Measurements from ENCODE around the gene CYBA. TPM values are rescaled to one million over a fixed set of nuclear protein-coding genes. Genes with fewer than 3 reads are reported as not detected.
A peak's percentile ranks its signal among the peaks of the same experiment; 100 is the strongest.

CYBA gene
- polyA plus RNA-seq, 3 donors, result 1,168 to 2,376 (median 2,092) TPM

DNA sequence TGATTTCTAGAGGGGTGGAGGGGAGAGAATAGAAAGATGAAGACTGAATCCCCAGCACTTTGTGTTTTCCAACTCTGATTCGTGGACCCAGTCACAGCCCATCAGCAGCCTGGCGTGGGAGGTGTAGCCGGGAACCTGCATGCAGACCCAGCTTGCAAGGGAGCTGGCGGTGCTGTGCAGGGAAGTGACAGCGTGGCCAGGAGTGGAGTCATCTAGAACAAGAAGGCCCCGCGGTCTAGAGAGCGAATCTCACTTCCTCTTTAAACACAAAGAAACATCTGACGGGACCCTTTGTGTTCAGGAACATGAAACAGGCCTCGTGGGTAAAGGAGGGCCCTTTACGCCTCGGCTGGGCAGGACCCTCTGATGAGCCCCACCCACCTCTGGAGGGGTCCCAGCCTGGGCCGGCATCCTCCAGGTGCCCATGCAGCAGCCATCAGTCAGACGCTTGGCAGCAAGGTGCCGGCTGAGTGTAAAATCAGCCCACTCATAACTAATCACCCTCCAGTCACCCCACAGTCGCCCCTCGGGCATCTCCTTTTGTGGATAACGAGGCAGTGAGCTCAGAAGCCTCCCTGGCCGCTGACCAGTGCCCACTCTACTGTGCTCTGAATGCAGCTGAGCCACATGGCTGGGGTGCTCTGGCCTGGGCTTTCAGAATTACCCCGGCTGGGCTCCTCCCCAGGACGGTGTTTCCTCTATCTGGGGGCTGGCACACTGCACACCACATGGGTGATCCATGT lies 31.0 kb upstream of the CYBA start:
- 13% methylated on average over 20 of the region's 21 CpGs for WGBS (ENCODE audit: insufficient coverage)
- H3K4me1 Mint-ChIP-seq, result peaks cover 53% of the 10 kb centered on the region
- H3K27ac Mint-ChIP-seq, result peak overlapping the region; percentile 93 to 96 (median 95)
- TF ChIP-seq, protein P1, sequence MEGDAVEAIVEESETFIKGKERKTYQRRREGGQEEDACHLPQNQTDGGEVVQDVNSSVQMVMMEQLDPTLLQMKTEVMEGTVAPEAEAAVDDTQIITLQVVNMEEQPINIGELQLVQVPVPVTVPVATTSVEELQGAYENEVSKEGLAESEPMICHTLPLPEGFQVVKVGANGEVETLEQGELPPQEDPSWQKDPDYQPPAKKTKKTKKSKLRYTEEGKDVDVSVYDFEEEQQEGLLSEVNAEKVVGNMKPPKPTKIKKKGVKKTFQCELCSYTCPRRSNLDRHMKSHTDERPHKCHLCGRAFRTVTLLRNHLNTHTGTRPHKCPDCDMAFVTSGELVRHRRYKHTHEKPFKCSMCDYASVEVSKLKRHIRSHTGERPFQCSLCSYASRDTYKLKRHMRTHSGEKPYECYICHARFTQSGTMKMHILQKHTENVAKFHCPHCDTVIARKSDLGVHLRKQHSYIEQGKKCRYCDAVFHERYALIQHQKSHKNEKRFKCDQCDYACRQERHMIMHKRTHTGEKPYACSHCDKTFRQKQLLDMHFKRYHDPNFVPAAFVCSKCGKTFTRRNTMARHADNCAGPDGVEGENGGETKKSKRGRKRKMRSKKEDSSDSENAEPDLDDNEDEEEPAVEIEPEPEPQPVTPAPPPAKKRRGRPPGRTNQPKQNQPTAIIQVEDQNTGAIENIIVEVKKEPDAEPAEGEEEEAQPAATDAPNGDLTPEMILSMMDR (IDR thresholded peaks at IDR 0.05), result no peak
- intact Hi-C loops (cut with micrococcal nuclease), result loop anchor here (1.0 to 10.0 kb wide), 3 partner anchors 19 to 87 kb away; partner anchors contain the start of gene IL17C (in 1 of the 2)
- Histone ChIP-seq H3K4me3 (replicated peaks in 1 of 3; ENCODE audit: low read depth in 2 of 3, low read length in 3 of 3) (peak overlapping the region in 1 of 3 experiments; percentile 66), H3K9ac (ENCODE audit: insufficient read depth, low read length, poor library complexity, severe bottlenecking) (peak overlapping the region; percentile 66), H3K27me3 (ENCODE audit: control insufficient read depth in 2 of 2, insufficient read depth in 2 of 2, low read length in 2 of 2) (no peaks in the 10 kb centered on the region), H3K4me1 (ENCODE audit: control insufficient read depth in 1 of 2, insufficient read depth in 2 of 2, low read length in 2 of 2) (peaks cover 62 to 69% of the 10 kb centered on the region in 2 donors), H2AFZ (ENCODE audit: insufficient read depth, low read depth, low read length, poor library complexity, severe bottlenecking) (peak overlapping the region; percentile 60), H3K36me3 (replicated peaks in 1 of 2; ENCODE audit: control insufficient read depth in 1 of 2, insufficient read depth in 2 of 2, low read length in 2 of 2) (peaks cover 25 to 32% of the 10 kb centered on the region in 2 donors), H3K9me3 (replicated peaks in 1 of 2; ENCODE audit: control insufficient read depth in 1 of 2, insufficient read depth in 1 of 2, low read length in 2 of 2) (no peaks in the 10 kb centered on the region), H3K4me2 (replicated peaks; ENCODE audit: extremely low read depth, low read length, poor library complexity, severe bottlenecking) (peak overlapping the region; percentile 67), H3K79me2 (ENCODE audit: insufficient read depth, low read length) (peaks cover 22% of the 10 kb centered on the region), H3K27ac (ENCODE audit: low read depth in 1 of 2, low read length in 2 of 2) (peak overlapping the region; percentile 80 to 91), H4K20me1 (ENCODE audit: insufficient read depth, low read length) (peaks cover 2% of the 10 kb centered on the region)
- H3K36me3 Mint-ChIP-seq, result peaks cover 29 to 50% of the 10 kb centered on the region in 2 donors
- peak overlapping the region; percentile 56 to 84 for H3K4me3 Mint-ChIP-seq
- H3K9me3 Mint-ChIP-seq, result no peaks in the 10 kb centered on the region
- DNase-seq, result peak; percentile 88 to 93 (median 93)
- H3K27me3 Mint-ChIP-seq (ENCODE audit: low read depth in 3 of 3), result peaks cover 0 to 2% (median 2%) of the 10 kb centered on the region in 3 donors

DNA sequence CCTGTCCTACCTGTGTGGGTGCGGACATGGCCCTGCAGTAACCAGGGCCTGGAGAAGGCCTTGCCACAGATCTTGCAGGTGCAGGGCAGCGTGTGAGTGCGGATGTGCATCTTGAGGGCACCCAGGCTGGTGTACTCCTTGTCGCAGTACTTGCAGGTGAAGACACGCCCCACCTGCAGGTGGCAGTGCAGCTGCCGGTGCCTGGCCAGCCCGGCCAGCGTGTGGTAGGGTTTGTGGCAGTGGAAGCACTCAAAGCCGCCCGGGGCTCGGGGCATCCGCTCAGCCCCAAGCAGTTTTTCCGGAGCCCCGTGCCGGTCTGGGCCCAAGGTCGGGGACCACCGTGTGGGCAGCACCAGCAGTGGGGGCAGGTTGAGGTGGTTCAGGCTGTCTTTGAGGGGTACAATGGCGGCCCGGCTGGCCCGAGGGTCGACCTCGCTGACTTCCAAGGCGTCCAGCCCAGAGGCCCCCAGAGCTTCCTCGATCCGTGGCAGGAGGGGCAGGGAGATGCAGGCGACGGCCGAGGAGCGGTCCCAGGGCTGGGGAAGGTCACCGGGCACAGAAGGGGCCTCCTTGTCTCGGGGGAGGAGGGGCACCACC lies 30.3 kb upstream of the CYBA start:
- H3K9me3 Mint-ChIP-seq, result no peaks in the 10 kb centered on the region
- Histone ChIP-seq H4K20me1 (ENCODE audit: insufficient read depth, low read length) (peaks cover 3% of the 10 kb centered on the region), H3K4me2 (replicated peaks; ENCODE audit: extremely low read depth, low read length, poor library complexity, severe bottlenecking) (peak overlapping the region; percentile 67), H3K27ac (ENCODE audit: low read depth in 1 of 2, low read length in 2 of 2) (peak overlapping the region; percentile 80 to 91), H3K27me3 (ENCODE audit: control insufficient read depth in 2 of 2, insufficient read depth in 2 of 2, low read length in 2 of 2) (no peaks in the 10 kb centered on the region), H3K4me3 (replicated peaks in 1 of 3; ENCODE audit: low read depth in 2 of 3, low read length in 3 of 3) (peak overlapping the region in 1 of 3 experiments; percentile 66), H3K9ac (ENCODE audit: insufficient read depth, low read length, poor library complexity, severe bottlenecking) (no peak overlapping the region), H3K36me3 (replicated peaks in 1 of 2; ENCODE audit: control insufficient read depth in 1 of 2, insufficient read depth in 2 of 2, low read length in 2 of 2) (peaks cover 32 to 38% of the 10 kb centered on the region in 2 donors), H3K4me1 (ENCODE audit: control insufficient read depth in 1 of 2, insufficient read depth in 2 of 2, low read length in 2 of 2) (peaks cover 58 to 63% of the 10 kb centered on the region in 2 donors), H3K9me3 (replicated peaks in 1 of 2; ENCODE audit: control insufficient read depth in 1 of 2, insufficient read depth in 1 of 2, low read length in 2 of 2) (no peaks in the 10 kb centered on the region), H2AFZ (ENCODE audit: insufficient read depth, low read depth, low read length, poor library complexity, severe bottlenecking) (no peak overlapping the region), H3K79me2 (ENCODE audit: insufficient read depth, low read length) (peaks cover 22% of the 10 kb centered on the region)
- DNase-seq, result no peak
- H3K27me3 Mint-ChIP-seq (ENCODE audit: low read depth in 3 of 3), result no peaks in the 10 kb centered on the region
- peak overlapping the region in 6 of 7 donors; percentile 75 to 96 (median 95) for H3K27ac Mint-ChIP-seq
- peak overlapping the region; percentile 56 to 81 for H3K4me3 Mint-ChIP-seq
- peaks cover 51% of the 10 kb centered on the region for H3K4me1 Mint-ChIP-seq
- intact Hi-C loops (cut with micrococcal nuclease), result loop anchor here (1.0 to 10.0 kb wide), 3 partner anchors 20 to 86 kb away; partner anchors contain the start of gene IL17C (in 1 of the 2)
- peaks cover 33 to 57% of the 10 kb centered on the region in 2 donors for H3K36me3 Mint-ChIP-seq
- 55% methylated on average over 28 of the region's 31 CpGs for WGBS (ENCODE audit: insufficient coverage)
- TF ChIP-seq, protein P1 (IDR thresholded peaks at IDR 0.05), result no peak

All from CD14-positive monocyte (primary cell).